LoVo (cell line): ENCODE results near the gene AKR1A1.
"Not testable (repeated sequence)": the region's sequence is repeated elsewhere in the genome, so short reads cannot be mapped to it uniquely, and the experiment has no call there.

ENCODE experiments used
- DNase-seq: peaks from one replicate; pipeline ENCODE4 v3.0.0-alpha.2; 2016; ENCODE audit warnings: low spot score

The AKR1A1 gene

GRCh38 chr1:45550401-45551351, at the start of gene AKR1A1:
AKR1A1 (plus strand) TSS chr1:45550826; CDS start chr1:45561795, 10,969 bp downstream.
- peak; percentile 94 for DNase-seq

GRCh38 chr1:45501505-45501859, 49.1 kb upstream of the AKR1A1 start:
- no peak for DNase-seq

- DNase-seq, result no peak
These were observed 46.9 kb upstream of the AKR1A1 start for GRCh38 chr1:45503462-45504360.

GRCh38 chr1:45507195-45507594, 43.4 kb upstream of the AKR1A1 start:
- no peak for DNase-seq

GRCh38 chr1:45507893-45508292, 42.7 kb upstream of the AKR1A1 start:
- DNase-seq, result no peak

- no peak for DNase-seq
These were observed 42.1 kb upstream of the AKR1A1 start for GRCh38 chr1:45508295-45509151.

- no peak for DNase-seq
These were observed 40.3 kb upstream of the AKR1A1 start for GRCh38 chr1:45510036-45510971.

- DNase-seq, result no peak
These were observed 39.6 kb upstream of the AKR1A1 start for GRCh38 chr1:45510972-45511527.

- DNase-seq, result peak; percentile 31
These were observed 38.0 kb upstream of the AKR1A1 start for GRCh38 chr1:45512641-45513054.

- DNase-seq, result not testable (repeated sequence)
These were observed 36.9 kb upstream of the AKR1A1 start for GRCh38 chr1:45513532-45514260.

- DNase-seq, result no peak
These were observed 34.6 kb upstream of the AKR1A1 start for GRCh38 chr1:45516036-45516435.

GRCh38 chr1:45516465-45516864, 34.2 kb upstream of the AKR1A1 start:
- no peak for DNase-seq

GRCh38 chr1:45518366-45518765, 32.3 kb upstream of the AKR1A1 start:
- DNase-seq, result not testable (repeated sequence)

- no peak for DNase-seq
These were observed 31.7 kb upstream of the AKR1A1 start for GRCh38 chr1:45518910-45519309.

- not testable (repeated sequence) for DNase-seq
These were observed 30.9 kb upstream of the AKR1A1 start for GRCh38 chr1:45519774-45520173.

GRCh38 chr1:45521413-45522323, 29.0 kb upstream of the AKR1A1 start, which contains the start of gene PRDX1:
PRDX1 (minus strand) TSS chr1:45521884; CDS start chr1:45519043, 2,841 bp downstream.
- peak; percentile 95 for DNase-seq

- DNase-seq, result peak; percentile 39
These were observed 28.1 kb upstream of the AKR1A1 start for GRCh38 chr1:45522324-45523104.
